H9 (cell line): Measurements from ENCODE around the gene SLC25A39. TPM values are rescaled to one million over a fixed set of nuclear protein-coding genes. Genes with fewer than 3 reads are reported as not detected.
A peak's percentile ranks its signal among the peaks of the same experiment; 100 is the strongest.
"Not testable (repeated sequence)": the region's sequence is repeated elsewhere in the genome, so short reads cannot be mapped to it uniquely, and the experiment has no call there.

ENCODE experiments used
- DNase-seq: peaks from one replicate; pipeline ENCODE4 v3.0.0-alpha.2; 2017
- H2AFZ ChIP-seq: one replicate; pipeline ENCODE4 v1.6.1; 2013; ENCODE audit warnings: mild to moderate bottlenecking, low read length, control low read depth, moderate library complexity
- H2AK5ac ChIP-seq: 2 replicates; pipeline ENCODE4 v1.6.1; 2013; ENCODE audit warnings: low read length, control low read depth, mixed read lengths; ENCODE audit not compliant: insufficient read length
- H2BK120ac ChIP-seq: one replicate; pipeline ENCODE4 v1.6.1; 2013; ENCODE audit warnings: low read depth, mild to moderate bottlenecking, low read length, control low read depth, inconsistent platforms; ENCODE audit not compliant: poor library complexity, severe bottlenecking
- H2BK12ac ChIP-seq: 2 replicates; pipeline ENCODE4 v1.6.1; 2013; ENCODE audit warnings: low read length, control low read depth, mixed read lengths, low read depth; ENCODE audit not compliant: insufficient read length
- H2BK15ac ChIP-seq: 2 replicates; pipeline ENCODE4 v1.6.1; 2013; ENCODE audit warnings: low read depth, low read length, control low read depth
- H2BK20ac ChIP-seq: one replicate; pipeline ENCODE4 v1.6.1; 2013; ENCODE audit warnings: low read depth, mild to moderate bottlenecking, low read length, control low read depth, inconsistent platforms; ENCODE audit not compliant: poor library complexity, severe bottlenecking
- H2BK5ac ChIP-seq: 2 replicates; pipeline ENCODE4 v1.6.1; 2013; ENCODE audit warnings: low read length, control low read depth, mixed read lengths; ENCODE audit not compliant: insufficient read length
- H3K14ac ChIP-seq: 2 replicates; pipeline ENCODE4 v1.6.1; 2013; ENCODE audit warnings: low read length, control low read depth; ENCODE audit not compliant: insufficient read depth
- H3K18ac ChIP-seq: 2 replicates; pipeline ENCODE4 v1.6.1; 2013; ENCODE audit warnings: low read depth, mild to moderate bottlenecking, mixed read lengths, low read length, control low read depth; ENCODE audit not compliant: insufficient read length
- H3K23ac ChIP-seq: 2 replicates; pipeline ENCODE4 v1.6.1; 2013; ENCODE audit warnings: low read length, control low read depth, mixed read lengths, low read depth; ENCODE audit not compliant: insufficient read length
- H3K23me2 ChIP-seq: 2 replicates; pipeline ENCODE4 v1.6.1; 2013; ENCODE audit warnings: low read depth, mild to moderate bottlenecking, mixed read lengths, low read length, control low read depth; ENCODE audit not compliant: insufficient read length, poor library complexity, severe bottlenecking
- H3K27ac ChIP-seq: 2 replicates; pipeline ENCODE4 v1.5.1; 2013; ENCODE audit warnings: low read length, control low read depth, mixed read lengths, low read depth; ENCODE audit not compliant: insufficient read length
- H3K27me3 ChIP-seq: 2 replicates; pipeline ENCODE4 v1.6.1; 2013; ENCODE audit warnings: low read length, control low read depth, inconsistent platforms; ENCODE audit not compliant: insufficient read depth
- H3K4ac ChIP-seq: 2 replicates; pipeline ENCODE4 v1.6.1; 2013; ENCODE audit warnings: low read depth, mild to moderate bottlenecking, control low read depth, inconsistent platforms, low read length, moderate library complexity
- H3K4me1 ChIP-seq: 2 replicates; pipeline ENCODE4 v1.6.1; 2013; ENCODE audit warnings: low read length, control low read depth, inconsistent platforms; ENCODE audit not compliant: insufficient read depth
- H3K4me2 ChIP-seq: 2 replicates; pipeline ENCODE4 v1.6.1; 2013; ENCODE audit warnings: low read length, control low read depth, mixed read lengths; ENCODE audit not compliant: insufficient read length, insufficient read depth
- H3K56ac ChIP-seq: 2 replicates; pipeline ENCODE4 v1.6.1; 2013; ENCODE audit warnings: low read depth, mild to moderate bottlenecking, mixed read lengths, low read length, control low read depth; ENCODE audit not compliant: insufficient read length
- H3K79me1 ChIP-seq: 2 replicates; pipeline ENCODE4 v1.6.1; 2013; ENCODE audit warnings: low read depth, mild to moderate bottlenecking, moderate library complexity, low read length, control low read depth, inconsistent platforms; ENCODE audit not compliant: insufficient read depth, poor library complexity, severe bottlenecking
- H3K79me2 ChIP-seq: 2 replicates; pipeline ENCODE4 v1.6.1; 2013; ENCODE audit warnings: low read length, control low read depth, inconsistent platforms; ENCODE audit not compliant: insufficient read depth
- H3K9ac ChIP-seq: 2 replicates; pipeline ENCODE4 v1.6.1; 2013; ENCODE audit warnings: low read length, control low read depth, mixed read lengths; ENCODE audit not compliant: insufficient read length; ENCODE audit errors: extremely low read depth
- H3K9me3 ChIP-seq: one replicate; pipeline ENCODE4 v1.6.1; 2013; ENCODE audit warnings: low read depth, low read length, inconsistent platforms; ENCODE audit not compliant: control insufficient read depth
- H3T11ph ChIP-seq: one replicate; pipeline ENCODE4 v1.6.1; 2013; ENCODE audit warnings: mild to moderate bottlenecking, low read length, control low read depth, inconsistent platforms
- H4K20me1 ChIP-seq: one replicate; pipeline ENCODE4 v1.6.1; 2013; ENCODE audit not compliant: control insufficient read depth, insufficient read length, insufficient read depth
- H4K5ac ChIP-seq: 2 replicates; pipeline ENCODE4 v1.6.1; 2013; ENCODE audit warnings: low read depth, mild to moderate bottlenecking, mixed read lengths, low read length, control low read depth; ENCODE audit not compliant: insufficient read length
- H4K8ac ChIP-seq: replicated peaks from 2 replicates; pipeline ENCODE4 v1.6.1; 2013; ENCODE audit warnings: low read length, control low read depth, mixed read lengths, low read depth; ENCODE audit not compliant: insufficient read length
- H4K91ac ChIP-seq: 2 replicates; pipeline ENCODE4 v1.6.1; 2013; ENCODE audit warnings: low read depth, mild to moderate bottlenecking, moderate library complexity, mixed read lengths, low read length, control low read depth; ENCODE audit not compliant: insufficient read length
- H3K27ac Mint-ChIP-seq, 3 experiments: 2 replicates in 2 of 3; 3 replicates in 1 of 3; pipeline ENCODE4 v1.8.0; 2020 to 2021; ENCODE audit warnings: mixed read lengths in 3 of 3, mild to moderate bottlenecking in 1 of 3, moderate library complexity in 1 of 3
- H3K27me3 Mint-ChIP-seq: 2 replicates; pipeline ENCODE4 v1.8.0; 2021; ENCODE audit warnings: low read depth, mild to moderate bottlenecking, moderate library complexity, mixed read lengths
- H3K36me3 Mint-ChIP-seq, 3 experiments: 2 replicates in 2 of 3; 3 replicates in 1 of 3; pipeline ENCODE4 v1.8.0; 2020 to 2021; ENCODE audit warnings: low read depth in 3 of 3, mixed read lengths in 3 of 3; ENCODE audit not compliant: insufficient read depth in 1 of 3
- H3K4me1 Mint-ChIP-seq, 2 experiments: 2 replicates each; pipeline ENCODE4 v1.8.0; 2020; ENCODE audit warnings: mixed read lengths in 2 of 2
- H3K4me3 Mint-ChIP-seq, 2 experiments: 2 replicates in 1 of 2; 3 replicates in 1 of 2; pipeline ENCODE4 v1.8.0; 2020 to 2021; ENCODE audit warnings: mild to moderate bottlenecking in 2 of 2, mixed read lengths in 2 of 2, moderate library complexity in 1 of 2
- H3K9me3 Mint-ChIP-seq, 2 experiments: 2 replicates in 1 of 2; 3 replicates in 1 of 2; pipeline ENCODE4 v1.8.0; 2020; ENCODE audit warnings: mild to moderate bottlenecking in 2 of 2, mixed read lengths in 2 of 2, moderate library complexity in 1 of 2
- WGBS: extraction: QIAGEN DNeasy Blood & Tissue Kit; methylation state at CpG from one replicate; pipeline ENCODE4 v1.1.7; 2013; ENCODE audit warnings: missing lambda C conversion rate, low lambda C conversion rate, mixed read lengths; ENCODE audit not compliant: insufficient read length; ENCODE audit errors: extremely low coverage; 5-methylcytosine and 5-hydroxymethylcytosine counted together
- total RNA-seq: library from RNA; stranded (reverse); gene quantifications from 2 replicates; pipeline ENCODE4 v1.2.1, GENCODE V29; 2021
- TF ChIP-seq, protein P1 (sequence below): fragments of 200-600 bp; sonication (generic); conservative IDR thresholded peaks from 3 replicates; pipeline ENCODE4 v1.8.0; 2021; ENCODE audit warnings: antibody characterized with exemption, mild to moderate bottlenecking

SLC25A39 gene
- total RNA-seq, 1 experiment from 2014 or later: 227 TPM

DNA sequence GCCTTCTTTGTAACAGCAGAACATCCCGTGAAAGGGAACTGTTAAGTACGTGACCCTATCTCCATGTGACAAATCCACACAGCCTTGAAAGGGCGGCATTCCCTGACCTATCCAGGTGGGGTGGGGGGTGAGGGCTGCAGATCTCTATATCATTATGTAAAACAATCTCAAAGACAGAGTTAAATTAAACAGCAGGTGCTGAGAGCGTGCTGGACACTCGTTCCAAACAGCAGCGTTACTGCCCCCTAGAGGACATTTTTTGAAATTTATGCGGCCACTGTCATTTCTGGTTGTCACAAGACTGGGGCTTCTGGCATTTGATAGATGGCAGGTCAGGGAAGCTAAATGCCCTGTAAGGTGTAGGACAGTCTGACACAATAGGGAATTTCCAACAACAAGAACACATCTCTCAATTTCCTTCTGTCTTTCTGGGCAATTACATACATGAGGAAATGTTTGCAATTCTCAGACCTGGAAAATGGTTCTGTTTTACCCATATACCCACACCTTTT, 6.7 kb upstream of the SLC25A39 start:
- Histone ChIP-seq H4K8ac (no peak overlapping the region), H2BK120ac (no peak overlapping the region), H3K9me3 (no peaks in the 10 kb centered on the region), H2BK5ac (no peak overlapping the region), H2BK15ac (no peak overlapping the region), H2AK5ac (no peak overlapping the region), H3K4me2 (no peak overlapping the region), H3K79me1 (no peaks in the 10 kb centered on the region), H3K23me2 (no peaks in the 10 kb centered on the region), H3T11ph (no peak overlapping the region), H3K27me3 (no peaks in the 10 kb centered on the region), H4K20me1 (no peaks in the 10 kb centered on the region), H2BK20ac (no peak overlapping the region), H4K91ac (no peak overlapping the region), H3K4ac (no peak overlapping the region), H2AFZ (no peak overlapping the region), H3K14ac (no peak overlapping the region), H3K9ac (no peak overlapping the region), H3K79me2 (no peaks in the 10 kb centered on the region), H2BK12ac (no peak overlapping the region), H3K56ac (no peak overlapping the region), H3K23ac (no peak overlapping the region), H4K5ac (no peak overlapping the region), H3K18ac (no peak overlapping the region), H3K27ac (no peak overlapping the region), H3K4me1 (no peaks in the 10 kb centered on the region)
- Mint-ChIP-seq H3K36me3 (no peaks in the 10 kb centered on the region), H3K4me1 (peaks cover 17 to 22% of the 10 kb centered on the region in 2 experiments), H3K27ac (no peak overlapping the region), H3K9me3 (no peaks in the 10 kb centered on the region), H3K4me3 (no peak overlapping the region), H3K27me3 (peaks cover 6% of the 10 kb centered on the region)
- DNase-seq: peak; percentile 85
- TF ChIP-seq, protein P1, sequence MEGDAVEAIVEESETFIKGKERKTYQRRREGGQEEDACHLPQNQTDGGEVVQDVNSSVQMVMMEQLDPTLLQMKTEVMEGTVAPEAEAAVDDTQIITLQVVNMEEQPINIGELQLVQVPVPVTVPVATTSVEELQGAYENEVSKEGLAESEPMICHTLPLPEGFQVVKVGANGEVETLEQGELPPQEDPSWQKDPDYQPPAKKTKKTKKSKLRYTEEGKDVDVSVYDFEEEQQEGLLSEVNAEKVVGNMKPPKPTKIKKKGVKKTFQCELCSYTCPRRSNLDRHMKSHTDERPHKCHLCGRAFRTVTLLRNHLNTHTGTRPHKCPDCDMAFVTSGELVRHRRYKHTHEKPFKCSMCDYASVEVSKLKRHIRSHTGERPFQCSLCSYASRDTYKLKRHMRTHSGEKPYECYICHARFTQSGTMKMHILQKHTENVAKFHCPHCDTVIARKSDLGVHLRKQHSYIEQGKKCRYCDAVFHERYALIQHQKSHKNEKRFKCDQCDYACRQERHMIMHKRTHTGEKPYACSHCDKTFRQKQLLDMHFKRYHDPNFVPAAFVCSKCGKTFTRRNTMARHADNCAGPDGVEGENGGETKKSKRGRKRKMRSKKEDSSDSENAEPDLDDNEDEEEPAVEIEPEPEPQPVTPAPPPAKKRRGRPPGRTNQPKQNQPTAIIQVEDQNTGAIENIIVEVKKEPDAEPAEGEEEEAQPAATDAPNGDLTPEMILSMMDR: peak; percentile 88
- no CpG with 5 or more reads among the region's 7 CpGs for WGBS

DNA sequence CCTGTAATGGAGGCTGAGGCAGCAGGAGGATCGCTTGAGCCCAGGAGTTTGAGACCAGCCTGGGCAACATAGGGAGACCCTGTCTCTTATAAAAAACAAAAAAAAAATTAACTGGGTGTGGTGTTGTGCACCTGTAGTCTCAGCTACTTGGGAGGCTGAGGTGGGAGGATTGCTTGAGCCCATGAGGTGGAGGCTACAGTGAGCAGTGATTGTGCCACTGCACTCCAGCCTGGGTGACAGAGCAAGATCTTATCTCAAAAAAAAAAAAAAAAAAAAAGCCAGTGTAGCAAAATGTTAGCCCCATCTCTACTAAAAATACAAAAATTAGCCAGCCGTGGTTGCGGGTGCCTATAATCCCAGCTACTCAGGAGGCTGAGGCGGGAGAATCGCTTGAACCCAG, 5.6 kb upstream of the SLC25A39 start:
- not testable (repeated sequence) for DNase-seq, H3K9me3 Mint-ChIP-seq, H3K27me3 ChIP-seq, H2BK12ac ChIP-seq, H4K8ac ChIP-seq, H3K9me3 ChIP-seq, H3K4me3 Mint-ChIP-seq, H3K18ac ChIP-seq, H3K4me1 ChIP-seq, H3K23me2 ChIP-seq, H2BK120ac ChIP-seq, H4K20me1 ChIP-seq, H3K4me2 ChIP-seq, H3K79me2 ChIP-seq, H4K91ac ChIP-seq, H2BK20ac ChIP-seq, H3K79me1 ChIP-seq, H3K27ac Mint-ChIP-seq, H3K36me3 Mint-ChIP-seq, H3K23ac ChIP-seq, H2BK15ac ChIP-seq, H2BK5ac ChIP-seq, H3K56ac ChIP-seq, H3K9ac ChIP-seq, H2AFZ ChIP-seq, H4K5ac ChIP-seq, H3K14ac ChIP-seq, H3K4ac ChIP-seq, H2AK5ac ChIP-seq, H3K27ac ChIP-seq, H3T11ph ChIP-seq
- WGBS: no CpG with 5 or more reads among the region's 5 CpGs
- Mint-ChIP-seq H3K27me3 (peaks cover 14% of the 10 kb centered on the region), H3K4me1 (peaks cover 17 to 25% of the 10 kb centered on the region in 2 experiments)
